HEK293 (cell line): Measurements from ENCODE around the gene NFKBIA.

ENCODE experiments used
- ATF2 ChIP-seq: fragments of 450-650 bp; formaldehyde crosslinking; IDR thresholded peaks from 2 replicates; pipeline ENCODE4 v1.5.1; 2016; ENCODE audit warnings: missing biosample characterization, missing genetic modification characterization, low read depth
- CTCF ChIP-seq: fragments of 450-650 bp; formaldehyde crosslinking; IDR thresholded peaks from 2 replicates; pipeline ENCODE4 v1.5.1; 2016; ENCODE audit warnings: missing biosample characterization, missing genetic modification characterization
- KLF7 ChIP-seq: fragments of 450-650 bp; formaldehyde crosslinking; IDR thresholded peaks from 2 replicates; pipeline ENCODE4 v1.5.1; 2016; ENCODE audit warnings: missing biosample characterization, missing genetic modification characterization, borderline replicate concordance
- MYNN ChIP-seq: fragments of 450-650 bp; formaldehyde crosslinking; IDR thresholded peaks from 2 replicates; pipeline ENCODE4 v1.5.1; 2016; ENCODE audit warnings: missing biosample characterization, missing genetic modification characterization, borderline replicate concordance
- OSR2 ChIP-seq: fragments of 450-650 bp; formaldehyde crosslinking; IDR thresholded peaks from 2 replicates; pipeline ENCODE4 v1.5.1; 2016; ENCODE audit warnings: missing biosample characterization, missing genetic modification characterization
- PRDM10 ChIP-seq: fragments of 450-650 bp; formaldehyde crosslinking; IDR thresholded peaks from 2 replicates; pipeline ENCODE4 v1.5.1; 2016; ENCODE audit warnings: missing biosample characterization, missing genetic modification characterization
- SP3 ChIP-seq: fragments of 450-650 bp; formaldehyde crosslinking; IDR thresholded peaks from 2 replicates; pipeline ENCODE4 v1.5.1; 2016; ENCODE audit warnings: missing biosample characterization, missing genetic modification characterization
- ZNF10 ChIP-seq: fragments of 450-650 bp; formaldehyde crosslinking; IDR thresholded peaks from 2 replicates; pipeline ENCODE4 v1.5.1; 2017; ENCODE audit warnings: missing biosample characterization, missing genetic modification characterization
- ZNF155 ChIP-seq: fragments of 450-650 bp; formaldehyde crosslinking; IDR thresholded peaks from 2 replicates; pipeline ENCODE4 v1.5.1; 2016; ENCODE audit warnings: missing biosample characterization, missing genetic modification characterization
- ZNF473 ChIP-seq: fragments of 450-650 bp; formaldehyde crosslinking; IDR thresholded peaks from 2 replicates; pipeline ENCODE4 v1.5.1; 2017; ENCODE audit warnings: missing biosample characterization, missing genetic modification characterization
- ZNF571 ChIP-seq: fragments of 450-650 bp; formaldehyde crosslinking; IDR thresholded peaks from 2 replicates; pipeline ENCODE4 v1.5.0; 2017; ENCODE audit warnings: missing biosample characterization, missing genetic modification characterization
- ZNF580 ChIP-seq: fragments of 450-650 bp; formaldehyde crosslinking; IDR thresholded peaks from 2 replicates; pipeline ENCODE4 v1.5.1; 2016; ENCODE audit warnings: missing biosample characterization, missing genetic modification characterization
- ZSCAN5A ChIP-seq: fragments of 450-650 bp; formaldehyde crosslinking; IDR thresholded peaks from 2 replicates; pipeline ENCODE4 v1.5.1; 2016; ENCODE audit warnings: missing biosample characterization, missing genetic modification characterization

- TF ChIP-seq CTCF (tag by site-specific recombination) = no peak
- TF ChIP-seq ZNF473 = no peak
- no peak for TF ChIP-seq ZNF10 (tag by site-specific recombination)
- no peak for TF ChIP-seq PRDM10 (tag by site-specific recombination)
- no peak for TF ChIP-seq ZNF571 (tag by site-specific recombination)
- TF ChIP-seq ZSCAN5A = no peak
- no peak for TF ChIP-seq SP3 (tag by site-specific recombination)
- TF ChIP-seq KLF7 (tag by site-specific recombination) = no peak
- TF ChIP-seq OSR2 (tag by site-specific recombination) = peak; percentile 77
- no peak for TF ChIP-seq MYNN (tag by site-specific recombination)
- no peak for TF ChIP-seq ATF2 (tag by site-specific recombination)
- no peak for TF ChIP-seq ZNF155
- no peak for TF ChIP-seq ZNF580
Measured at GRCh38 chr14:35420036-35420811, 15.7 kb upstream of the NFKBIA start.
